ENCODE measurements around the gene ZNF681. TPM values are rescaled to one million over a fixed set of nuclear protein-coding genes. Genes with fewer than 3 reads are reported as not detected.
A peak's percentile ranks its signal among the peaks of the same experiment; 100 is the strongest.

ZNF681 gene
- total RNA-seq, 1 donor from 2014 or later: 11.5 TPM

- no peaks in the 10 kb centered on the region for H3K27me3 Mint-ChIP-seq
- DNase-seq (ENCODE audit: low spot score, unreplicated experiment): no peak
- no peak overlapping the region for H3K4me3 Mint-ChIP-seq (ENCODE audit: low read depth)
- peaks cover 8% of the 10 kb centered on the region for H3K4me1 Mint-ChIP-seq (ENCODE audit: low read depth)
- peaks cover 10% of the 10 kb centered on the region for H3K9me3 Mint-ChIP-seq (ENCODE audit: low read depth)
- H3K36me3 Mint-ChIP-seq (ENCODE audit: insufficient read depth): peaks cover 22% of the 10 kb centered on the region
- no peak for TF ChIP-seq CTCF (IDR thresholded peaks at IDR 0.05; ENCODE audit: unreplicated experiment)
- no peak overlapping the region for H3K27ac Mint-ChIP-seq
These were observed 41.6 kb upstream of the ZNF681 start for GRCh38 chr19:23800271-23800670.

GRCh38 chr19:23799321-23799720 lies 40.6 kb upstream of the ZNF681 start:
- peak overlapping the region; percentile 79 for H3K27ac Mint-ChIP-seq
- H3K4me1 Mint-ChIP-seq (ENCODE audit: low read depth): peaks cover 8% of the 10 kb centered on the region
- no peaks in the 10 kb centered on the region for H3K27me3 Mint-ChIP-seq
- peaks cover 13% of the 10 kb centered on the region for H3K9me3 Mint-ChIP-seq (ENCODE audit: low read depth)
- no peak for TF ChIP-seq CTCF (IDR thresholded peaks at IDR 0.05; ENCODE audit: unreplicated experiment)
- H3K4me3 Mint-ChIP-seq (ENCODE audit: low read depth): no peak overlapping the region
- no peak for DNase-seq (ENCODE audit: low spot score, unreplicated experiment)
- peaks cover 24% of the 10 kb centered on the region for H3K36me3 Mint-ChIP-seq (ENCODE audit: insufficient read depth)

- no peak overlapping the region for H3K4me3 Mint-ChIP-seq (ENCODE audit: low read depth)
- no peak for TF ChIP-seq CTCF (IDR thresholded peaks at IDR 0.05; ENCODE audit: unreplicated experiment)
- H3K9me3 Mint-ChIP-seq (ENCODE audit: low read depth): peaks cover 20% of the 10 kb centered on the region
- H3K36me3 Mint-ChIP-seq (ENCODE audit: insufficient read depth): peaks cover 39% of the 10 kb centered on the region
- no peaks in the 10 kb centered on the region for H3K27me3 Mint-ChIP-seq
- no peak for DNase-seq (ENCODE audit: low spot score, unreplicated experiment)
- H3K4me1 Mint-ChIP-seq (ENCODE audit: low read depth): peaks cover 13% of the 10 kb centered on the region
- no peak overlapping the region for H3K27ac Mint-ChIP-seq
These were observed 36.8 kb upstream of the ZNF681 start for GRCh38 chr19:23795462-23795861.

GRCh38 chr19:23792784-23793183 lies 34.1 kb upstream of the ZNF681 start:
- H3K4me3 Mint-ChIP-seq (ENCODE audit: low read depth): no peak overlapping the region
- DNase-seq (ENCODE audit: low spot score, unreplicated experiment): no peak
- peaks cover 50% of the 10 kb centered on the region for H3K36me3 Mint-ChIP-seq (ENCODE audit: insufficient read depth)
- TF ChIP-seq CTCF (IDR thresholded peaks at IDR 0.05; ENCODE audit: unreplicated experiment): no peak
- H3K27ac Mint-ChIP-seq: peak overlapping the region; percentile 91
- peaks cover 20% of the 10 kb centered on the region for H3K9me3 Mint-ChIP-seq (ENCODE audit: low read depth)
- H3K4me1 Mint-ChIP-seq (ENCODE audit: low read depth): peaks cover 12% of the 10 kb centered on the region
- H3K27me3 Mint-ChIP-seq: no peaks in the 10 kb centered on the region

GRCh38 chr19:23790641-23791488 lies 32.2 kb upstream of the ZNF681 start:
- Mint-ChIP-seq H3K27me3 (no peaks in the 10 kb centered on the region), H3K27ac (no peak overlapping the region), H3K9me3 (ENCODE audit: low read depth) (peaks cover 13% of the 10 kb centered on the region), H3K4me3 (ENCODE audit: low read depth) (no peak overlapping the region), H3K4me1 (ENCODE audit: low read depth) (peaks cover 8% of the 10 kb centered on the region), H3K36me3 (ENCODE audit: insufficient read depth) (peaks cover 44% of the 10 kb centered on the region)
- no peak for DNase-seq (ENCODE audit: low spot score, unreplicated experiment)
- TF ChIP-seq CTCF (IDR thresholded peaks at IDR 0.05; ENCODE audit: unreplicated experiment): no peak
